Kidney glomerular epithelial cell (primary cell): ENCODE results near the gene OR52K1.
"Not testable (repeated sequence)": the region's sequence is repeated elsewhere in the genome, so short reads cannot be mapped to it uniquely, and the experiment has no call there.

Experiments
- DNase-seq: peaks from one replicate; lab custom pipeline; 2025; lab: John Stamatoyannopoulos, UW

The OR52K1 gene

DNA sequence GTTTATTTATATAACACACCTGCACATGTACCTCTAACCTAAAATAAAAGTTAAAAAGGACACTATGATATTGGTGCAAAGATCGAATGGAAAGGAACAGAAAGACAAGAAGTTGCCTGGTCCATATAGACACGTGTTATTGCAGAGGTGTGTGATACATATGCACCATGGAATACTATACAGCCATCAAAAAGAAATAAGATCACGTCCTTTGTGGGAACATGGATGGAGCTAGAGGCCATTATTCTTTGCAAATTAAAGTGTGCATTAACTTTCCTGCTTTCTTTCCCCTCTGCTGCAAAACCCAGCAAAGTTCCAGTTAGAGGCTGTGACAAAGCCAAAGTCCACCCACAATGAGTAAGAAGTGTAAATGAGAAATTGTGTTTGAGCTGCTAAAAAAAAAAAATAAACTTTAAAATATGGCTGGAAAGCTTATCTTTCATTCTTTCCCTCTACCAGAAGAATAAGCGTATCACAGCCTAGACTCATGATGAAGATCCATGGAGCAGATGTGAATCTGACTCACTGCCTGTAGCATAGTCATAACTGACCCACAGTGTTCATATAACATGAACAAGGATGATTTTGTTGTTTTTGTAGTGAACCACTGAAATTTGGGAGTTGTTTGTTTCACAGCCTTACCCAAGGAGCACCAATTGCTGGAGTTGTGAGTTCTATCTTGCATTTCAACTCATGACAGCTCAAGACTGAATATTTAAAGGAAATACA is 9.6 kb downstream of the OR52K1 start:
- DNase-seq = no peak

DNA sequence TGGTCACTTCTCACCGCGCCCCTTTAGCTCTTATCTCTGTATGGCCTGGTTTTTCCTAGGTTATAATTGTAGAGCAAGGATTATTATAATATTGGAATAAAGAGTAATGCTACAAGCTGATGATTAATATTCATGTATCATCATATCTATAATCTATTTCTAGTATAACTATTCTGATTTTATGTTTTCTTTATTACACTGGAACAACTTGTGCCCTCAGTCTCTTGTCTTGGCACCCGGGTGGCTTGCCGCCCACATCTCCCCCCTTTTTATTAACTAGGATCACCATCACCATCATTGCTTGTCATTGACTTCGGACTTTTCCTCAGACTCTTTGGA is 11.0 kb downstream of the OR52K1 start:
- DNase-seq = no peak

DNA sequence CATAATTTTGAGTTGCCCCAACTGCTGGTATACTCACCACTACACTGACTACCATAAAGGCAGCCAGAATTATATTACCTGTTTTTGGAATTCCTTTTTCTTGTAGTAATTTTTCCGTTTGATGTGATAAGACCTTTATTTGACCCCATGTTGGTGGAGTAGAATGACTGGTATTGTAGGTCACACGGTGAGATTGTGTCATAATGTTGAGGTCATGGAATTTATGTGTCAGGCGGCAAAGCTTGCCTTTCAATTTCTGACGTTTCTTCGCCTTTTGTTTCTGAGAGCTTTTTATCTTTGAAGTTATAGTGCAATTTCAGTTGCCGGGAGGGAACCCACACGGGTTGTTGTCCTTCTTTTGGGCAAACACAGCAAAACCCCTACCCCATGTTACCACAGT is 13.0 kb downstream of the OR52K1 start:
- DNase-seq = no peak

DNA sequence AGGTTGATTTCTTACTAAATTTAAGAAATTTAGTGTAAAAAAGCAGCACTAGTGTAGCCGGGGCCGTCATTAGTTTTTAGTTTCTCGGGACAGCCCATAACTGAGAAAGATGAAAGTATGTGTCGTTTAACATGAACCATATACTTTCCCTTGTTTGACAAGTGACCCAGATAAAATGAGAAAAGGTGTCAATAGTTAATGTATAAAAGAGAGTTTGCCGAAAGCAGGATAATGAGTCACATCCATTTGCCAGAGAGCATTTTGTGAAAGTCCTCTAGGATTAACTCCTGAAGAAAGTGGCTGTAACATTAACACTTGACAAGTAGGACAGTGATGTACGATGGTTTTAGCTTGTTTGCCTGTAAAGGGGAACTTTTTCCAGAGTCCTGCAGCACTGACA is 13.5 kb downstream of the OR52K1 start:
- no peak for DNase-seq

- DNase-seq = no peak
Observed at GRCh38 chr11:4496557-4497248, 14.3 kb downstream of the OR52K1 start.

- DNase-seq = no peak
Observed at GRCh38 chr11:4508886-4509285, 26.4 kb downstream of the OR52K1 start.

DNA sequence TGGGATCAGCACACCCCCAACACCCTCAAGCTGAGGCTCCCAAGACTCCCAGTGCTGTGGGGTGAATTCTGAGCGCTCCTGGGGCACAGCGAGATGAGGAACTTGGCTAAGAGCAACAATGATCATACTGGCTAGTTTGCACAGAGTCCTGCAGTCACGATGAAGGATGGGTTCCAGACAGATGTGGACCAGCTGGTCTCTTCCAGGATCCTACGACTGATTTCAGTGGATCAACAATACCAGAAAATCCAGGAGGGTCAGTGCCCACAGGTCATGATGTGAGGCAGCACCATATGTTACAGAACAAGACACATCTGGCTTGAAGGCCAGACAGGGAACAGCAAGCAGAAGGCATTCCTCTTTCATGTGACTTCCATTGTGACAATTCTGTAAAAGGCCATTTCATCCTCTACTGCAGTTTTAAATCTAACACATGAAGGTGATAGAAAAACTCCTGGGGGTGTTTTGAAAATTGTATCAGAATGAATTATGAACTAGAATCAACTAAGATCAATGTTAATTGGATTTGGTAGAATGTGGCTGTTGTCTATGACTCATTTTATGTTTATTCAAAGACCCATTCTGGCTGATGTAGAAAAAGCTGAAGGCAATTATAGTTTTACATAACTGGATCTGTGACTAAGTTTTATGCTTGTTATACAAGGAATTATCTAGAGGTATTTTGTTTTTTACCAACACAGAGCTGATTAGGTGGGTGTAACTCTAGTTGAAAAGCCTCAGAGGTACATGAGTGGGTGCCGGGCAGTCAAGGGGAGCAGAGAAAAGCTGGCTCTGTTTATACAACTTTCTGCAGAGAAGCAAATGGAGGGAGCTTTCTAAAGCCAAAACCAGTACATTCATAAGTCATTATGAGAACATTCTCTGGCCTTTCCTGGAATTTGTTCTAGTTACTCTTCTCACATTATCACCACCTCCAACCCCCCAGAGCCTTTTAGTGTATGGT is 29.1 kb downstream of the OR52K1 start:
- no peak for DNase-seq

GRCh38 chr11:4514196-4514595 is 31.8 kb downstream of the OR52K1 start:
- DNase-seq = no peak

DNA sequence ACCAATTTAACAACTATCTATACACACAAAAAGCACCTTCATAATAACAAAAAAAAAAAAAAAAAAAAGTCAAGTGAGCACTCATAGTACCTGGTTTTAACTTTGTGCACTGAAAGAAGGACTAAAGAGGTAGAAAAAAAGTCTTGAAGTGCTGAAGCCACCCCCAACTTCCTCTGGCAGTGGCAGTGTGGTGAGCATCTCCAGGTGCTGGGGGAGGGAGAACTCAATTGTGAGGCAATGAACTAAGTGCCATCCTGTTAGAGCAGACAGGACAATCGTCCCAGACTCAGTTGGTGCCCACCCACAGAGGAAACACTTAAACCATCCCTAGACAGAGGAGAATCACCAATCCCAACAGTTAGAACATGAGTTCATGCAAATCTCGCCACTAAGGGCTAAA is 39.9 kb downstream of the OR52K1 start:
- no peak for DNase-seq

DNA sequence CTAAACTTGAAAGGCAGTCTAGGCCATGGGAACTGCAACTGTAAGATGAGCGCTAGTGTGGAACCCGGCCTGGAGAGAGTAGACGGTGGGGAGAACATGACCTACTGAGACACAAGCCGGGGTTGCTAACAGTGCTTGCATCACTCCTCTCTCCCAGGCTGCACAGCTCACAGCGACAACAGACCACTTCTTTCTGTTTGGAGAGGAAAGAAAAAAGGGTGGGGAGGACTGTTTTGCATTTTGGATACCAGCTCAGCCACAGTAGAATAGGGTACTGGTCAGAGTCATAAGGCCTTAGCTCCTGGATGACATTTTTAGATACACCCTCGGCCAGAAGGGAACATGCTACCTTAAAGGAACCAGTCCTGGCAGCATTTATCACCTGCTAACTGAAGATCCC is 40.3 kb downstream of the OR52K1 start:
- DNase-seq = no peak

DNA sequence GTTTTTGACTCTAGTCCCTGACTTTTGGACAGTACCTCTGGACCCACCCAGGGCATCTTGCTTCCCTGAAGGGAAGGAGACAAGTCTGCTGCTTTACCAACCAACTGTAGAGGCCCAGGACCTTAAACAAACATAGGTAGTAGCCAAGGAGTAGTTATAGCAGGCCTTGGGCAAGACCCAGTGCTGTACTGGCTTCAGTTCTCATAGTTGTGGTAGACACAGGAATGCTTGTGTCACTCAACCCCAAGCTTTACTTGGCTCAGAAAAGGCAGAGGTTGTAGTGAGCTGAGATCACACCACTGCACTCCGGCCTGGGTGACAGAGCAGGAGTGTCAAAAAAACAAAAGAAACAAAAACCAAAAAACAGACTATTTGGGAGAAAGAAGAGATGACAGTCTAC is 41.2 kb downstream of the OR52K1 start:
- DNase-seq = no peak

GRCh38 chr11:4527926-4528325 is 45.5 kb downstream of the OR52K1 start:
- no peak for DNase-seq

- DNase-seq = not testable (repeated sequence)
Observed at GRCh38 chr11:4531686-4532085, 49.2 kb downstream of the OR52K1 start.

- no peak for DNase-seq
Observed at GRCh38 chr11:4539603-4540219, 57.3 kb downstream of the OR52K1 start.

DNA sequence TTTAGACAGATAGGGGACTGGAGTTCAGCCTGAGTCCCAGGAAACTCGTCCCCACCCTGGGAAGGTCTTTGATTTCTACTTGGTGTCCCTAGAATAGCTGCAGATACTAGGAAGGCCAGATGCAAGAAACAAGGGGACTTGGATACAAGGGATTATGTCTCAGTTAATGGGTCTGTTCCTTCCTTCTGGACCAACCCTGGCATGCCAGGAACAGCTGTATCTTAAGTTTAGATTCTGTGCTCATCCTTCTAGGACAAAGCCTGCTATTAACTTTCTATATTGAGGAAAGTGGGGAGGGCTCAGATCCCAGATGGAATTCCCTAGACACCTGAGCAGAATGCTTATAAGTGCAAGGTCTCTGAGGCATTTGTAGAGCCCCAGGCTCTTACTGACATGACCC is 58.6 kb downstream of the OR52K1 start:
- no peak for DNase-seq
